ENCODE results near the gene DHDH.
A peak's percentile ranks its signal among the peaks of the same experiment; 100 is the strongest.

Gene DHDH

DNA sequence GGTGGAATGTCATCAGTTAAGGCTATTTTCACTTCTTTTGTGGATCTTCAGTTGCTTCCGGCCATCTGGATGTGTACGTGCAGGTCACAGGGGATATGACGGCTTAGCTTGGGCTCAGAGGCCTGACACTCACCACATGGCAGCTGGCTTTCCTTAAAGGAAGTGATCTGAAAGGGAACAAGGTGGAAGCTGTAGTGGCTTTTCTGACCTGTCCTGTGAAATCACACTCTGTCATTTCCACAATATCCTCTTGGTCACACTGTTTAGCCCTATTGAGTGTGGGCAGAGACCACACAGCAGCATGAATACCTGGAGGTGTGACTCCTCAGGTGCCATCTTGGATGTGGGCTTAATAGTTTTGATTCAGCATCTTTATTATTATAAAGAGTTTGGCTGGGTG, 16.7 kb downstream of the DHDH start:
- H3K9me3 ChIP-seq (ENCODE audit: severe bottlenecking), result no peaks in the 10 kb centered on the region
- H3K27ac ChIP-seq (ENCODE audit: poor library complexity, severe bottlenecking), result no peak overlapping the region
- no peak for ATAC-seq (ENCODE audit: low read depth)
- no peaks in the 10 kb centered on the region for H3K4me1 ChIP-seq (ENCODE audit: insufficient read depth, poor library complexity, severe bottlenecking)
- no peaks in the 10 kb centered on the region for H3K27me3 ChIP-seq (ENCODE audit: insufficient read depth, poor library complexity, severe bottlenecking)
- no peaks in the 10 kb centered on the region for H3K36me3 ChIP-seq (ENCODE audit: low read depth)
- DNase-seq (ENCODE audit: low spot score), result no peak
- H3K4me3 ChIP-seq (ENCODE audit: severe bottlenecking), result no peak overlapping the region
- TF ChIP-seq, protein P1, sequence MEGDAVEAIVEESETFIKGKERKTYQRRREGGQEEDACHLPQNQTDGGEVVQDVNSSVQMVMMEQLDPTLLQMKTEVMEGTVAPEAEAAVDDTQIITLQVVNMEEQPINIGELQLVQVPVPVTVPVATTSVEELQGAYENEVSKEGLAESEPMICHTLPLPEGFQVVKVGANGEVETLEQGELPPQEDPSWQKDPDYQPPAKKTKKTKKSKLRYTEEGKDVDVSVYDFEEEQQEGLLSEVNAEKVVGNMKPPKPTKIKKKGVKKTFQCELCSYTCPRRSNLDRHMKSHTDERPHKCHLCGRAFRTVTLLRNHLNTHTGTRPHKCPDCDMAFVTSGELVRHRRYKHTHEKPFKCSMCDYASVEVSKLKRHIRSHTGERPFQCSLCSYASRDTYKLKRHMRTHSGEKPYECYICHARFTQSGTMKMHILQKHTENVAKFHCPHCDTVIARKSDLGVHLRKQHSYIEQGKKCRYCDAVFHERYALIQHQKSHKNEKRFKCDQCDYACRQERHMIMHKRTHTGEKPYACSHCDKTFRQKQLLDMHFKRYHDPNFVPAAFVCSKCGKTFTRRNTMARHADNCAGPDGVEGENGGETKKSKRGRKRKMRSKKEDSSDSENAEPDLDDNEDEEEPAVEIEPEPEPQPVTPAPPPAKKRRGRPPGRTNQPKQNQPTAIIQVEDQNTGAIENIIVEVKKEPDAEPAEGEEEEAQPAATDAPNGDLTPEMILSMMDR (IDR thresholded peaks at IDR 0.05; ENCODE audit: poor library complexity, severe bottlenecking), result no peak

DNA sequence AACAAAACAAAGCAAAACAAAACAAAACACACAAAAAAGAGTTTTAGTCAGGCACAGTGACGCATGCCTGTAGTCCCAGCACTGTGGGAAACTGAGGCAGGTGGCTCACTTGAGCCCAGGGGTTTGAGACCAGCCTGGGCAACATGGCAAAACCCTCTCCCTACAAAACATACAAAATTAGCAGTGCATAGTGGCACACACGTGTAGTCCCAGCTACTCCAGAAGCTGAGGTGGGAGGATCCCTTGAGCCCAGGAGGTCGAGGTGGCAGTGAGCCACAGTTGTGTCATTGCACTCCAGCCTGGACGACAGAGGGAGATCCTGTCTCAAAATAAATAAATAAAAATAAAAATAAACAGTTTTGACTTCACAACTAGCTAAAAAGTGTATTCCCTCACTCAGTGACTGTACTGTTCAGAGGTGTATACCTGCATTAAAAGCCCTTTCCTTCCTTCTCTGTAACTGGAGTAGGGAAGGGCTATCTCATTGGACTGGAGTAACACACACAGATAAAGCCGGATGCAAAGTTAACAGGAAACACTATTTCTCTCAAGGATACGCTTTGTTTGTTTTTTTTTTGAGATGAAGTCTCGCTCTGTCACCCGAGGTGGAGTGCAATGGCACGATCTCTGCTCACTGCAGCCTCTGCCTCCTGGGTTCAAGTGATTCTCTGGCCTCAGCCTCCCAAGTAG, 17.5 kb downstream of the DHDH start:
- Histone ChIP-seq H3K36me3 (ENCODE audit: low read depth) (peaks cover 3% of the 10 kb centered on the region), H3K27ac (ENCODE audit: poor library complexity, severe bottlenecking) (no peak overlapping the region), H3K9me3 (ENCODE audit: severe bottlenecking) (no peaks in the 10 kb centered on the region), H3K27me3 (ENCODE audit: insufficient read depth, poor library complexity, severe bottlenecking) (no peaks in the 10 kb centered on the region), H3K4me3 (ENCODE audit: severe bottlenecking) (no peak overlapping the region), H3K4me1 (ENCODE audit: insufficient read depth, poor library complexity, severe bottlenecking) (no peaks in the 10 kb centered on the region)
- ATAC-seq (ENCODE audit: low read depth) (no peak), DNase-seq (ENCODE audit: low spot score) (no peak)
- TF ChIP-seq, protein P1 (IDR thresholded peaks at IDR 0.05; ENCODE audit: poor library complexity, severe bottlenecking), result no peak

DNA sequence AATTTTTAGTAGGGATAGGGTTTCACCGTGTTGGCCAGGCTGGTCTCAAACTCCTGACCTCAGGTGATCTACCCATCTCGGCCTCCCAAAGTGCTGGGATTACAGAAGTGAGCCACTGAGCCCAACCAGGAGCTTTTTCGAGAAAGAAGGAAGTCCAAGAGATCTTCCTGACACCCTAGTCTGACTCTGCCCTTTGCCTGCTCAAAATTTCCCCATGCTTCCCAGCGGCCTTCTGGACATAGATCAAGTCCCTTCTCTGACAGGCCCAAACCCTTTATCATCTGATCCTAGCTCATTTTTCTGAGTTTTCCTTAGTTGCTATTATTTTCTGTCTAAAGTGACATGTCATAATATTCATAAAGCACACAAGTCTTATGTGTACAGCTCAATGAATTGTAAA, 19.6 kb downstream of the DHDH start:
- no peak for ATAC-seq (ENCODE audit: low read depth)
- H3K27me3 ChIP-seq (ENCODE audit: insufficient read depth, poor library complexity, severe bottlenecking), result no peaks in the 10 kb centered on the region
- H3K4me3 ChIP-seq (ENCODE audit: severe bottlenecking), result no peak overlapping the region

DNA sequence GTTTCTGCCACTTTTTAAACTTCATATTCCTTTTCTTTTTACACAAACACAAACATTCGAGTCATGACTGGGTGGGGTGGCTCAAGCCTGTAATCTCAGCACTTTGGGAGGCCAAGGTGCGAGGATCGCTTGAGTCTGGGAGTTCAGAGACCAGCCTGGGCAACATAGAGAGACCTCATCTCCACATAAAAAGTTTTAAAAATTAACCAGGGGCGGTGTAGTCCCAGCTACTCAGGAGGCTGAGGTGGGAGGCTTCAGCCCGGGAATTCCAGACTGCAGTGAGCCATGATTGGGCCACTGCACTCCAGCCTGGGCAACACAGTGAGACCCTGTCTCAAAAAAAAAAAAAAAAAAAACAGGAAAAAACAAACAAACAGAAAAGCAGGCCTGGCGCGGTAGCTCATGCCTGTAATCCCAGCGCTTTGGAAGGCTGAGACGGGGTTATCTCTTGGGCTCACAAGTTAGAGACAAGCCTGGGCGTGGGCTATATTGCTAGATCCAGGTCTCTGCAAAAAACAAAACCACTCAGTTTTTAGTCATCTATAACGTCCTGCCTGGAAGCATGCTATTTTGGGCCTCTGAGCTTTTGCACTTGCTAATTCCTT, 20.6 kb downstream of the DHDH start:
- Histone ChIP-seq H3K36me3 (ENCODE audit: low read depth) (peaks cover 13% of the 10 kb centered on the region), H3K27me3 (ENCODE audit: insufficient read depth, poor library complexity, severe bottlenecking) (no peaks in the 10 kb centered on the region), H3K4me3 (ENCODE audit: severe bottlenecking) (peak overlapping the region; percentile 66), H3K27ac (ENCODE audit: poor library complexity, severe bottlenecking) (peak overlapping the region; percentile 62), H3K4me1 (ENCODE audit: insufficient read depth, poor library complexity, severe bottlenecking) (no peaks in the 10 kb centered on the region), H3K9me3 (ENCODE audit: severe bottlenecking) (no peaks in the 10 kb centered on the region)
- no peak for DNase-seq (ENCODE audit: low spot score)
- TF ChIP-seq, protein P1 (IDR thresholded peaks at IDR 0.05; ENCODE audit: poor library complexity, severe bottlenecking), result no peak
- no peak for ATAC-seq (ENCODE audit: low read depth)

More for the DNA sequence above, 19.6 kb downstream of the DHDH start:
- Histone ChIP-seq H3K27ac (ENCODE audit: poor library complexity, severe bottlenecking) (no peak overlapping the region), H3K9me3 (ENCODE audit: severe bottlenecking) (no peaks in the 10 kb centered on the region), H3K36me3 (ENCODE audit: low read depth) (peaks cover 13% of the 10 kb centered on the region), H3K4me1 (ENCODE audit: insufficient read depth, poor library complexity, severe bottlenecking) (no peaks in the 10 kb centered on the region)
- DNase-seq (ENCODE audit: low spot score), result no peak
- TF ChIP-seq, protein P1 (IDR thresholded peaks at IDR 0.05; ENCODE audit: poor library complexity, severe bottlenecking), result no peak
